ENCODE data around the gene SREK1IP1.

The SREK1IP1 gene

DNA sequence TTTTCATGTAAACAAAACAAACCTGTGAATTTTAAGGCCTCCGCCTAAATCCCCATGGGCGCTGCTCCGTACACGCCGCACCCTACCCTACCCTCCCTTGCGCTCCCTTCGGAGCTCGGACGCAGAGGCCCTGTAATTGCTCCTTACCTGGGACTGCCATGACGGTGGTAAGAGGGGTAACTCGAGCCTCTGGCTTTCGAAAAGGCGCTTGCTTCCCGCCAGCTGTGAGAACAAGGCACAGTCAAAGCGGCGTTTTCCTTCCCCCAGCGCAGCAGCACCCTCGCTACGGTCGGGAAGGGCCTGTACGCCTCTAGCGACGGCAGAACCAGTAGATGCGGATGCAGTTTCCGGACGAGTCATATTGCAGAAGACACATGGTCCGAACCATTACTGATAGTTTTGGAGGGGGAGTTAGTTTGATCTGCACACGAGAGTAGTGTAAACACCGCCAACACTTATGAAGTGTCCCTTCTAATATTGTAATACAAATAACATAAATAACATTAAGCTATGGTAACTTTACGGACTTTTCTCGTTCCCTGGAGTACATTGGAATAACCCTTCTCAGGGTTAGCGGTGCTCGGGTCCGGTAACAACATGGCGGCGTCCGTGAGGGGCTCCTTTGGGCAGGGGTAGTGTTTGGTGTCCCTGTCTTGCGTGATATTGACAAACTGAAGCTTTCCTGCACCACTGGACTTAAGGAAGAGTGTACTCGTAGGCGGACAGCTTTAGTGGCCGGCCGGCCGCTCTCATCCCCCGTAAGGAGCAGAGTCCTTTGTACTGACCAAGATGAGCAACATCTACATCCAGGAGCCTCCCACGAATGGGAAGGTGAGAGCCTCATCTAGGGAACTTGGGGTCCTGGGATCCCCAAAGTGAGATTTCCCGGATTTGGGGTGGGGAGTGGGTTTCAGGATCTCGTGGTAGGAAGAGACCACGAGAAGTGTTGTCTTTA is at the start of gene SREK1IP1, which contains the start of gene CWC27:
SREK1IP1 (minus strand) TSS at position 334 of the 955 bp plus-strand sequence; CDS start at position 160, 174 bp downstream.
CWC27 (plus strand) TSS at position 573 of the 955 bp plus-strand sequence; CDS start at position 790, 217 bp downstream.
- DNase-seq: peak; percentile 90

DNA sequence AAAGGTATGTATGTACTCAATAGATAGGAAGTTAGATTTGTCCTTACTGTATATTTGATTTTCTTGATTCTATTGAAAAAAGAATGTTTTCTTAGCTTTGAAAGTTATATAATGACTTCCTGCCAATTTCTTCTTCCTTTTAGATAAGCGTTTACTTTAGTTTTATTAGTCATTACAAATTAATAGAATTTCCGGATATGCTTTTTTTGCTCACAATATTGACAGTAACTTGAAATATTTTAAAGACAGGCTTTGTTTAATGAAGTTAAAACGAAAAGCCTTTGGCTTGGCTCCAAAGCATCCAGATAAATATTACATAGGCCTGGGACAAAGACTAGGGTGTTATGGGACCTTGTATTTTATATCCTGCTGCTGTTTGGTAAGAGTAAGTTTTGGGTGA is 49.8 kb upstream of the SREK1IP1 start:
- no peak for DNase-seq

- no peak for DNase-seq
These were observed 45.6 kb upstream of the SREK1IP1 start for GRCh38 chr5:64814073-64814472.

DNA sequence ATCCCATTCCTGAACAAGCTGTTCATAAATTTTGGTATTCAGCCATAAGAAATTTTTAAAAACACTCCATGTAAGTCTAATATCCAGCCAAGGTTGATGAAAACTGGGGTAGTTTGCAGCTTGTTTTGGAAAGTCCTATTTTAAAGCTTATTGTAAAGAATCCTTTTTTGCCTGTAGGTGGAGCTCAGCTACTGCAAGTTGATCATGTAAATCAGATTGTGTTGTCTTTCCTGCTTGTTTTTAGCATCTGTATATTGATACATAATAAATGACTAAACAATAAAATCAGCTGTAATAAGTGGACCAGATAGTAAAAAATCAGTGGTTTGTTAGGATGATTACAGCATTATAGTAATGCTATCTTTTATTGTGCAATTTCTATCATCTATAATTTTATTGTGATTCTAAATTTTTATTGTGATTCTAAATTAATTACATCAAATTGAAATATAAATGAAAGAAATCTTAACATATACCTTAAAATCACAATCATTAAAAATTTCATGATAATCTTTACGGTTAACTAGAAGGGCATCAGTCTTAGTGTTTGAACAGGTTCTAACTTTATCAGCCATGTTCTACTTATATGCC is 42.7 kb upstream of the SREK1IP1 start:
- peak; percentile 46 for DNase-seq

- DNase-seq: no peak
These were observed 39.0 kb upstream of the SREK1IP1 start for GRCh38 chr5:64807520-64807919.

- no peak for DNase-seq
These were observed 38.0 kb upstream of the SREK1IP1 start for GRCh38 chr5:64806537-64806936.

DNA sequence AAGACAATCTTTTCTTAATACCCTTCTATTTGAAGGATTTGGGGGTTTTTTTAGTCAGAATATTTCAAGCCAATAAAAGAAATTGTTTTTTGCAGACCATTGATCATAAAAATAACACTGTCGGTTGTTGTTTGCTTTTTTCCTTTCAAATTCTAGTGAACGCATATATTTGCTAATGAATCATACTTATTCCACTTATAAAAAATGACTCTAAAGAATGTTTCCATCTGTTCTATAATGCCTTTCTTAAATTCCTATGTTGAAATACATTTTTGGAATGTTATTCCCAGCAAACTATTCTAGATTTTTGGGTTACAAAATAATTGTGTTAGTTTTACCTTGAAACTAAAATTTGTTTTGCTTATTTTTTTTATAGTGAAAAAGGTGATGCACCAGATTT is 32.4 kb upstream of the SREK1IP1 start:
- no peak for DNase-seq

DNA sequence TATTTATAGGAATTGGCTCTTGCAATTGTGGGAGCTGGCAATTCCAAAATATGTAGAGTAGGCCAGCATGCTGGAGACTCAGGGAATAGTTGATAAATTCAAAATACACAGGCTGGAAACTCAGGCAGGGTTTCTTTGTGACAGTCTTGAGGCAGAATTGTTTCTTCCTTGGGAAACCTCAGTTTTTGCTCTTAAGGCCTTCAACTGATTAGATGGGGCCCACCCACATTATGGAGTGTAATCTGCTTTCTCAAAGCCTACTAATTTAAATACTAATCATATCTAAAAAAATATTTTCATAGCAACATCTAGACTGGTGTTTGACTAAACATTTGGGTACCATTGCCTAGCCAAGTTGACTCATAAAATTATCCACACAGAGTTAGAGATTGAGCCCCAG is 27.8 kb upstream of the SREK1IP1 start:
- no peak for DNase-seq

DNA sequence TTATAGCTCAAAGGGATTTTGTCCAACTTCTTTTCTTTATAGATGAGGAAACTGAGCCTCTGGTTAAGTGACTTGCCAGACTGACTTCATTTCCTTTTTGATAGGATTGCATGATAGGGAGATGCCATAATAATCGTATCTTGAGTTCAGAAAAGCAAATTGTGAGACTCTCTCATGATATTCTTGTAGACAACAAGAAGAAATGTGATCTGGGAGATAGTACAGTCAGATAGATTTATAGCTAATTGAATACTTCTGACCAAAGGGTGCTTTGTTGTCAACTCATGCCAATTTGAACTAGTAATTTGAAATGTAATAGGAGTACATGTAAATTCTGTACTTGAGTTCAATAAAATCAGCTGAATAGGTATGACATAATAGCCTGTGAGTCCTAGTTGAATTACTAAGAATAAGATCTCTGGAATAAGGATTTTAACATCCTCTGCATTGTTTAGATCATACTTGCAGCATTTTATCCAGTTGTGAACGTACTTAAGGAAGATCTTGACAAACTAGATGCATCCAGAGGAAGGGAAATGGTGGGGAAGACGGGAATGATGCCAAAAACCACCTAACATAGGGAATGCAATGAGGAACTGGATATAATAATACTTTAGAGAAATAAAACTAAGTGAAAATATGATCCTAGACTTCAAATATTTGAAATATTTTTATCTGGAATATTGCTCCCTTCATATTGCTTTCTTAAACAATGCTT is 25.7 kb upstream of the SREK1IP1 start:
- no peak for DNase-seq

- DNase-seq: no peak
These were observed 24.0 kb upstream of the SREK1IP1 start for GRCh38 chr5:64792469-64792868.

DNA sequence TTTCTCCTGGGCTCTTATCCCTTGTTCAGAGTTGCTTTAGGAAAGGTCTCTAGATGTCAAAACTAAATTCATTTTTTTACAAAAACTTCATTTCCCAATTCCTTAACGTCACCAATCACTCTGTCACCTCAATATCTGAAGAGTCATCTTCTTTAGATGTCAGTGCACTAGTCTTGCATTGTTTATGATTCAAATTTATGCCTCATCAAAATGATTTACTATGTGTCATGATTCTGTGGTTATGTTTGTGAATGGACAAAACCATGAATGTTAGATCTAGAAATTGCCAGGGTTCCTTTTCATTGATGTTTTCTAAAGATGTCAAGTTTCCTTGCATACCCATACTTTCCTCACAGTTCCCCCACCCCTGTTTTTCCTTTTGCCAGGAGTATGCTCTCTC is 21.7 kb upstream of the SREK1IP1 start:
- peak; percentile 5 for DNase-seq

GRCh38 chr5:64789457-64789856 is 21.0 kb upstream of the SREK1IP1 start:
- DNase-seq: peak; percentile 22

GRCh38 chr5:64788156-64788555 is 19.7 kb upstream of the SREK1IP1 start:
- no peak for DNase-seq

- DNase-seq: peak; percentile 51
These were observed 17.9 kb upstream of the SREK1IP1 start for GRCh38 chr5:64786372-64786771.

DNA sequence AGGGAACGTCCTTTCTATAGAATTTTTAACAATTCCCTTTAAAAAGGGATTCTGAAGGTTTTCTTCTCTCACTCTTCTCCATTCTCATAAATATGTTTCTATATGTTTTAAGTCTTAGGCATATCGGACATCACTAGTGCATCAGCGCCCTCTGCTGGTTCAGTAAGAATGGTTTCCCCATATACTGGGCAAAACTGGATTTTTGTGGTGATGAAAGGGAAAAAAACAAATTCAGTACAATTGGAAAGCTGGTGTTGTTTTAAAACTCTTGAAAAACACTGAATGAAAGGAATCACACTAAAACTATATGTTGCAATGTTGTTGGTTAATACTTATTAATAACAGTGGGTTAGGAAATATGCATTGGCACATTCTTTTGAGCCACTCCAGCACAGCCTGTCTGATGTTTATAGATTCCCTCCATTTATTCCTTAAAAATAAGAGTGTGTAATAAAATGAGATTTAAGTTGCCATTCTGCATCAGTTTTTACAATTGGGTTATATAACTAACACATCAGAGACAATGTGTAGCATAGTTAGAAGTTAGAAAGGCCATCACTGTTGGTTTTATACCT is 16.0 kb upstream of the SREK1IP1 start:
- DNase-seq: peak; percentile 75

- DNase-seq: peak; percentile 93
These were observed 6.8 kb upstream of the SREK1IP1 start for GRCh38 chr5:64775291-64775690.

DNA sequence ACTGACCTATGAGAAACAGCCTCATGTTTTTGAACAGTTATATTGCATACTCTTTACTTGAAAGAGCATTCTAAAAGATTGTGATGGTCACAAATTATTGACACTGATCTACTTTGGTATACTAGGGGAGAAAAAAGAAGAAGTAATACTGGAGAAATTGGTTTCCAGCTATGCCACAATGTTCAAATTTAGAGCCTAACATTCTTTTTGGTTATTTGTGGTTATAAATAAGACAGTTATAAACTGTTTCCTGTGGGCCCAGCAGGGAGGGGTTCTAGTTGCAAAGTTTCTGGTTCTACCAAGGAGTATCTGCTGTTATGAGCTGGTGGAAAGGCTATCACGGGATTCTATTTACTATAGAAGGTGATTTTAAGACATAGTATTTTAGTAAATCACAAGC is 5.0 kb upstream of the SREK1IP1 start:
- peak; percentile 92 for DNase-seq

DNA sequence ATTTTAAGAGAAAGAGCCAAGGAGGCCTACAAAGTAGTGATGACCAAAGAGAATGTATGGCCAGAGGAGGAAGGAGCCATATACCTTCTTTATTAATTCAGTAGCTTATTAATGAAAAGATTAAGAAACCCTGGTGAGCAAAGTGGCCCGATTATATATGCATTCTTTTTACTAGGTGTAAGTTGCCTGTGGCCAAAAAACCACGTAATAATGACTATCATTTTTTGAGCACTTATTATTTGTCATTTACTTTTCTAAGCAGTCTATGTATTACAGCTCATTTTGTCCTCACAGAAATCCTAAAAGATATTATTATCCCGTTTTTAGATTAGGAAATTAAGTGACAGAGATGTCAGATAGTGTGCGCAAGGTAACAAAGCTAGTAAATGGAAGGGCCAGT is 3.2 kb upstream of the SREK1IP1 start:
- no peak for DNase-seq

GRCh38 chr5:64769855-64770254 is 1.4 kb upstream of the SREK1IP1 start:
- DNase-seq: no peak

DNA sequence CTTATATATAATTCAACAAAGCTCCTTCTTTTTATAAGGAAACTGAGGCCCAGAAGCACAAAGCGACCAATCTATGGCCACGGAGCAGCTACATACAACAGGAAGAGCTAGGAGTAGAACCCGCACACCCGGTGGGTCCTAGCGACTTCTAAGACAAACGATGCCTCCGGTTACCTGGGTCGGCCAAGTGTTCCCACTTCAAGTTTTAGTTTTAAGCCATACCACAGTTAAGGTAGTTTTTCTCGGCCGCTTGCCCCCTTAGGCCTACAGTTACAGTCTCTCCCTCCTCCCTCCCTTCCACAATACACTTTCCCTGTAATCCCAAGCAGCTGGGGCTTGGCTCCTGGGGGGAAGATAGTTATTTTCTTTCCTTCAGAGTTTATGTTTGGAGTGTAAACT is 533 bp downstream of the SREK1IP1 start:
- no peak for DNase-seq

DNA sequence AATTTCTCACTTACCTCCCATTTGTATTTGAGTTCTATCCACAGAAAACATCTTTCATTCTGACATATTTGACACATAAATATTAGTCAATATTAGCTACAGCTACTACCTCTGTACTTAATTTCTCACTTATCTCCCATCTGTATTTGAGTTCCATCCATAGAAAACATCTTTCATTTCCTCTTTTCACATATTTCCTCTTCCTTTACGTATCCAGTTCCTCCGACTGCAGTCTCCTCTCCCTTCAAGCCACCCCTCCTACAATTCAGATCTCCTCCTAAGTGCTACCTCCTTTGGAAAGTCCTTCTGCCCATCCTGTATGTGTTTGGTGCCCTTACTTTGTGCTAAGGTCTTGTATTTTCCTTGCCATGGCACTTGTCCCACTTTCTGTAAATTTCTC is 1.6 kb downstream of the SREK1IP1 start:
- DNase-seq: peak; percentile 67

- DNase-seq: no peak
These were observed 2.5 kb downstream of the SREK1IP1 start for GRCh38 chr5:64765804-64766504.

Measured in MV-4-11 (cell line).